HG03135 (cell line): Measurements from ENCODE around the gene LRRFIP1.

Source experiments
- ATAC-seq: cut with Tn5 transposase; IDR thresholded peaks from one replicate; pipeline ENCODE4 v1.9.1; 2021; ENCODE audit warnings: mild to moderate bottlenecking, moderate library complexity; ENCODE audit not compliant: unreplicated experiment

Gene LRRFIP1

DNA sequence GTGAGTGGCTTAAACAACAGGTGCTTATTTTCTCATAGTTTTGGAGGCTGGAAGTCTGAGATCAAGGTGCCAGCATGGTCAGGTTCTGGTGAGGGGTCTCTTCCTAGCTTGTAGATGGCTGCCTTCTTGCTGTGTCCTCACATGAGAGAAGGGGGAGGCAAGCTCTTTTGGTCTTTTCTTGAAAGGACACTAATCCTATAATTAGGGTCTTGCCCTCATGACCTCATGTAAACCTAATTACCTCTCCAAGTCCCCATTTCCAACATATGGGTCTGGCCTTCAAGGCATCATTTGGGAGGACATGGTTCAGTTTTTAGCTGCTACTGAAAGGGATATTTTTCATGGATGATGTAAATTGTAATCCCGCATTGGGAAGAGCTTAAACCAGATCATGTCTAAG lies 189.1 kb downstream of the LRRFIP1 start:
- no peak for ATAC-seq

DNA sequence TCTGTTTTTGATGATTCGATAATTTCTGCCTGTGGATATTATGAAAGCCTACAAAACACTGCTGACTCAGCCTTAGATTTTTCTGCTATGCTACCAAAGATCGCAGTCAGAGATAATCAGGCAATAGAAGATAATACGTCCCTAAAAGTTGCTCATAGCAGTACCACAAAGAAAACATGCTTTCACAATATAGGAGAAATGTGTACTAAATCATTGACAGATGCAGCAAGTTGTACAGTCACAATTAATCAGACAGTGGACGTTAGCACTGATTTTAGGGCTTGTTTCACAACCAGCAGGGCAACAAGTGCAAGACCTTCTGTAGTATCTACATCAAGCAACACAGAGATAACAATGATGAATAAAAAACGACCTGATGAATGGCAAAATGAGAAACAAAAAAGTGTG lies 190.7 kb downstream of the LRRFIP1 start:
- no peak for ATAC-seq

DNA sequence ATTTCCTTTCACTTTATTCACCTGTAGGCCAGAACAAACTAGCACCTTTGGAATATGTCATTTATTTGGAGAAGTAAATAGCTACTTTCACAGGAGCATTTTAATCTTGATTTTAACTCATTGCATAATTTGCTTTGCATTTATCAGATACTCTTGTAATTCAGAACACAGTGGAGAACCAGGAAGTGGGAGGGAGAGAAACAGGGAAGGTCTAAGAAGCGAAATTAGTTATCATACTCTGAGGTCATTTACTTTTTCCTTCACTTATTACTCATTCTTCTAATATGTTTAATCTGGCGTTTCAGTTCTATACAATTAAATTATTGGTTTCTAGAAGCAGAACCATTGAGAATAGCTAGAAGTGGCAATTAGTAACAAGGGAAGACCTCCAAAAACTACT lies 191.8 kb downstream of the LRRFIP1 start:
- ATAC-seq, result no peak

- no peak for ATAC-seq
Measured at GRCh38 chr2:237820421-237820820, 193.0 kb downstream of the LRRFIP1 start.

DNA sequence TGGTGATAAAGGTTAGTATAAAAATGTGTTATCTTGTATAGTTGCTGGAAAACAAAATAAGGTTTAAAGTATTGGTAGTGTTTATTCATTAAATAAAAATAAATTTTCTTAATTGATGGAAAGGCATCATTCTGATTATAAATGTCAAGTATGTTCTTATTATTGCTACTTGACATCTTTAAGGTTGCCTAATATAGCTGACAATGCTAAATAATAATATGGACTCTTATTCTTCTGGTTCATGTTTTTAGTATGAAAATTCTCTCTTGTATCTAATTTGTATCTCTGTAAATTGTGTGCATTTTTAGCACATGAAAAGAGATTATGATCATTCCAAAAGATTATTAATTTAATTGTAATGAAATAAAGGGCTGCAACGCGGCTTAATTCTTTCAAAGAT lies 196.2 kb downstream of the LRRFIP1 start:
- no peak for ATAC-seq

GRCh38 chr2:237824085-237824484 lies 196.7 kb downstream of the LRRFIP1 start:
- ATAC-seq, result no peak

- no peak for ATAC-seq
Measured at GRCh38 chr2:237827421-237827987, 200.1 kb downstream of the LRRFIP1 start.
